Medulla oblongata (tissue), 1 donor: ENCODE measurements around the gene CRTC1.
A peak's percentile ranks its signal among the peaks of the same experiment; 100 is the strongest.
"Not testable (repeated sequence)": the region's sequence is repeated elsewhere in the genome, so short reads cannot be mapped to it uniquely, and the experiment has no call there.

ENCODE experiments used
- DNase-seq: peaks from one replicate; pipeline ENCODE4 v3.0.0-alpha.2; 2015; ENCODE audit errors: extremely low spot score

CRTC1 gene

GRCh38 chr19:18669524-18669817, 14.0 kb upstream of the CRTC1 start:
- DNase-seq, result no peak

DNA sequence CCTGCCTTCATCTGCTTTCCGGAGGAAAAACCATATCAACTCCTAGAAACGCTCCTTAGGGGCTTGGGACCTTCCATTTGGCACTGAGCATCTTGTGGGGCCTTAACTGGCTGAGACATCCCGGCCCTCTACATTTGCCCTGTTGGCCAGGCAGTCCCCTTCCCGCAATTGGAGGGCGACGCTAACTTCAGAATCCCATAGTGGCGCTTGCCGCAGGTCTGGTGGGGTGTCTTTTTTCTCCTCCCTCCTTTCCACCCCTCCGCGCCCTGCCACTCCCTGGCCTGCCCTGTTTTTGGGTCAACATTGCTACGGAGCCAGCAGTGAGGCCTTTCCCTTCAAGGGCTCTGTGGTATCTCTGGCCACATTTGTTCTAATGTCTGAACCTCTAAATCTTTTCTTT, 13.6 kb upstream of the CRTC1 start:
- DNase-seq, result no peak

DNA sequence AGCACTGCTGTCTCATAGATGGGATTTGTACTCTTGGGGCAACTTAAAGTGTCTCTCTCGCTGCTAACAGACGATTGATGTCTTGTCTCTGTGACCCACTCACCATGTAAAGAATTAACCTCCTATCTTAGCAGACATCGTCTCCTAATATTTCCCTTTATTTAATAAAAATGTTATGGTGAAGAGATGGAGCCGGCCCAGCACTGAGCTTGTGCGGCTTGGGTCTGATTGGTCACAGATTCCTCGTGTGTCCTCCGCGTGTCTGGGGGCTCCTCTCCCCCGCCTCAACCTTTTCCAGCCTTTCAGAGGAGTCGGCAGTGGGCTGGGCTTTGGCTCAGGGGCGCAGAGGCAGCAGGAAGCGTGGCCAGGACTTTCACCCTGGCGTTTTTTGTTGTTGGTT, 13.2 kb upstream of the CRTC1 start:
- DNase-seq, result no peak

DNA sequence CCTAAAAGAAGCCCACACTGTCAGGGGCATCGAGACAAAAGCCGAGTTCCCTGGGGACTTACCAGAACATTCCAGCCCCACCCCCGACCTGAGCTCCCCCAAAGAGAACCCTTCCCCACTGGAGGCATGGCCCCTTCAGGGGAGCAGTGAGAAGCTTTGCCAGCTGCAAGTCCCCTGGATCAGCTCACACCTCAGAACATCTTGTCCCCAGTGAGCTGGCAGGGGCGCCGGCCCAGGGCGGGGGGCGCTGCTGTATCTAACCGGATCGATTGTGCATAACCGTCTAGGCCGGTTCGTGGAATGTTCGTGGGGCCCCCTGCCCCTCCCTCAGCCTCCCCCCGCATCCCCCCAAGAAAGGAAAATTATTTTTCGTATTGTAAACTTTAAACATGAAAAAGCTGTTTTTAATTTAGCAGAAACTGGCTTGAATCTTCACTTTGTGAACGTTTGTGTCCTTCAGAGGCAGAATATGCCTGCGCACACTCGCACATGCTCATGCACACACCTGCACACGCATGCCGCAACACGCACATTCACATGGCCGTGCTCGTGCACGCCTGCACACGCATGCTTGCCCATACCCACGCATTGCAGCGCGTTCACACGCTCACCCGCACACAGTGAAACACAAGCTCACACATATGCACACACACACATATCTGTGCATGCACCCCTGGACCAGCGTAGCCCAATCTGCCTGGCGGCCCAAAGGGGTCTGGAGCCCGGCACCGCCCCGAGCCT, 12.0 kb upstream of the CRTC1 start:
- DNase-seq, result no peak

DNA sequence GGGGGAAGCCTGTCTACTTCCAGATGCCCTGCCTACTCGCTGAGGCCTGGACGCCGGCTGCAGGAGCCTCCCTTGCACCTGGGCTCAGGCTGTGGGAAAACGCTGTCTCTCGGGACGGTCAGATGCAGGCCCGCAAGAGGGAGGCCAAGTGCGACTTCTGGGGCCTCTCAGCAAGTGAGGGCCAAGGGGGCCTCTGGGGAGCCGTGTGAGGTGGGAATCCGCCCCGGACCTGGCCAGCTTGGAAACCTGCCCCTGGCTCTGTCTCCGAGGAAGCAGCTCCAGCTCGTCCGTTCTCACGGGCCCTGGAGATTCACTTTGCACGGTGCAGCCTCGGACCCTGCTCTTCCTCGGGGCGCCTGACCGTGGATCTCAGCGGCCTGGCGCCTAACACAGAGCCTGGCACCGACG, 11.4 kb upstream of the CRTC1 start:
- DNase-seq, result no peak

- peak; percentile 59 for DNase-seq
These were observed 10.7 kb upstream of the CRTC1 start for GRCh38 chr19:18672606-18673337.

DNA sequence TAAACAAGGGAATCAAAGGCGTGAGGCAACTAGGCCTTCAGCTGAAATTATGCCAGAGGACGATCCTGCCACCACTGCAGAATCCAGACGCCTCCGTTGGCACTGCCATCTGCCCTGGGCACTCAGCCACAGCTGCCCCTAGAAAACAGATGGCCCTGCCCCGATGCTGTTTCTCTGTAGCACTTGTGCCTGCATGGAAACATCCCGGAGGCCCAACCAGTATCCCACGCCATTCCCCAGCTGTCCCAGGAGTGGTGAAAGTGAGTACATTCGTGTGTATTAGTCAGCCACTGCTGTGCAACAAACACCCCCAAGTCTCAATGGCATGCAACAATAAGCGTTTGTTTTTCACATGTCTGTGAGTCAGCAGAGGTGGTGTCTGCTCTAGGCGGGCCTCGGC, 8.9 kb upstream of the CRTC1 start:
- peak; percentile 53 for DNase-seq

DNA sequence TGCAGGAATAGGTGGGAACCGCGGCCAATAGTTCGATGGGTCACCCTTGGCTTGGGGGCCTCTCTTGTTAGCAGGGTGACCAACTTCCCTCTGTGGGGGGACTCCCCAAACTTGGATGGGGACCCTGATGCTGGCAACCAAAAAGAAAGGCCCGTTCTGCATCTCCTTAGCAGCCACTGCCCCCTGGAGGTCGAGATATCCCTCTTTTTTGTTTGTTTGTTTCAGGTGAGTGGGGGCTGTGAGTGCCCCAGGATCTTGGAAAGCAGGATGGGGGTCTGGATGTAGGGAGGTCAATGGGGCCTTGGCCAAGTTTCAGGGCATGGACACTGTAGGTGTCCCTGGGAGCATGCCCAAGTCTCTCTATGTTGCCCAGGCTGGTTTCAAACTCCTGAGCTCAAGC, 7.7 kb upstream of the CRTC1 start:
- no peak for DNase-seq

- DNase-seq, result no peak
These were observed 6.8 kb upstream of the CRTC1 start for GRCh38 chr19:18676692-18677091.

GRCh38 chr19:18677156-18677555, 6.3 kb upstream of the CRTC1 start:
- no peak for DNase-seq

DNA sequence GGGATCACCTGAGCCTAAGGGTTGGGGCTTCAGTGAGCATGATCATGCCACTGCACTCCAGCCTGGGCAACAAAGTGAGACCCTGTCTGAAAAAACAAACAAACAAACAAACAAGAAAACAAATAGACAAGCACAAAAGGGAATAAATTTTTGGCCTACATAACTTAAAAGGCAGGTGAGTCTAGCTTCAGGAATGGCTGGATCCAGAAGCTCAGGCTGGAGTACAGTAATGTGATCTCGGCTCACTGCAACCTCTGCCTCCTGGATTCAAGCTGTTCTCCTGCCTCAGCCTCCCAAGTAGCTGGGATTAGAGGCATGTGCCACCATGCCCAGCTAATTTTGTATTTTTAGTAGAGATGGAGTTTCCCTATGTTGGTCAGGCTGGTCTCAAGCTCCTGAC, 3.3 kb upstream of the CRTC1 start:
- not testable (repeated sequence) for DNase-seq

GRCh38 chr19:18682807-18683108, 722 bp upstream of the CRTC1 start:
- DNase-seq, result no peak

DNA sequence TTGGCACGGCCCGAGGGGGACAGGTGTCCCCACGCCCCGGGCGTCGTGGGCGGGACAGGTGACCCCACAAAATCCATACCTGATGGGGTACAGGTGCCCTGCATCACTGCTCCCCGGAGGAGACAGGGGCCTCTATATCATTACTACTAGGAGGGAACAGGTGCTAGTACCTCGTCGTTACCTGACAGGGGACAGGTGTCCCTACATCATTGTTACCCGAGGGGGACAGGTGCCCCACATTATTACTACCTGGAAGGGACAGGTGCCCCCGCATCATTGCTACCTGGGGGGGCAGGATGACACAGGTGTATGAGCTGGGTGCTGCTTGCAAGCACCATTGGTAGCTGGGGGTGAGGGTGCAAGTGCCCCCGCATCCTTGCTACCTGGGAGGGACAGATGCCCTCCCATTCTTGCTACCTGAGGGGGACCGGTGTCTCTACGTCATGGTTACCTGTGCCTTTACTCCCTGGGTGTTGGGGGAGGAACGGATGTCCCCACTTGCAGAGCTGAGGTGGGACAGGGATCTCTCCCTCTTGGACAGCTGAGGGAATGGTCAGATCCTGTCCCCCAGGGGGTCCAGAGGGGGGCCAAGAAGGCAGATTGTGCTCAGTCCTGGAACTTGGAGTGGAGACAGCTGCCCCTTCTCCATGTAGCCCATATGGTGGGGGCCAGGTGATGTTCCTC, 620 bp downstream of the CRTC1 start:
- no peak for DNase-seq

- DNase-seq, result no peak
These were observed 1.1 kb downstream of the CRTC1 start for GRCh38 chr19:18684642-18684993.

DNA sequence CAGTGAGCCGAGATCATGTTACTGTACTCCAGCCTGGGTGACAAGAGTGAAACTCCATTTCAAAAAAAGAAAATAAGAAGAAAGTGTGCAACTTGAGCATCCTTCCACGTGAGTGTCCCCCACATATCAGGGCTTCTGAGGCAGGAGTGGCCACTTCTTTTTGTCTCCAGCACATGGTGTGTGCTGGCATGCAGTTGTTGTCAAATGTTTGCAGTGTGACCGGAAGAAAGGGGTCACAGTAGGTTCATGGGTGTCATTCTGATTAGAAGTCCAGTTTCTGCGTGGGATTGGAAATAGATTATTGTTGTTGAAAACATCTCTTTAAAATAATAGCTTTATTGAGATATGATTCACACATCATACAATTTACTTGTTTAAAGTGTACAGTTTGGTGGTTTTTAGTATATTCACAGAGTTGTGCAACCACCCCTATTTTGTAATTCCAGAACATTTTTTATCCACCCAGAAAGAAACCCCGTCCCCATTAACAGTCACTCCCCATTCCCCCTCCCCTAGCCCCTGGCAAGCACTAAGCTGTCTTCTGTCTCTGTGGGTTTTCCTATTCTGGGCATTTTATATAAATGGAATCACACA, 2.2 kb downstream of the CRTC1 start:
- no peak for DNase-seq

DNA sequence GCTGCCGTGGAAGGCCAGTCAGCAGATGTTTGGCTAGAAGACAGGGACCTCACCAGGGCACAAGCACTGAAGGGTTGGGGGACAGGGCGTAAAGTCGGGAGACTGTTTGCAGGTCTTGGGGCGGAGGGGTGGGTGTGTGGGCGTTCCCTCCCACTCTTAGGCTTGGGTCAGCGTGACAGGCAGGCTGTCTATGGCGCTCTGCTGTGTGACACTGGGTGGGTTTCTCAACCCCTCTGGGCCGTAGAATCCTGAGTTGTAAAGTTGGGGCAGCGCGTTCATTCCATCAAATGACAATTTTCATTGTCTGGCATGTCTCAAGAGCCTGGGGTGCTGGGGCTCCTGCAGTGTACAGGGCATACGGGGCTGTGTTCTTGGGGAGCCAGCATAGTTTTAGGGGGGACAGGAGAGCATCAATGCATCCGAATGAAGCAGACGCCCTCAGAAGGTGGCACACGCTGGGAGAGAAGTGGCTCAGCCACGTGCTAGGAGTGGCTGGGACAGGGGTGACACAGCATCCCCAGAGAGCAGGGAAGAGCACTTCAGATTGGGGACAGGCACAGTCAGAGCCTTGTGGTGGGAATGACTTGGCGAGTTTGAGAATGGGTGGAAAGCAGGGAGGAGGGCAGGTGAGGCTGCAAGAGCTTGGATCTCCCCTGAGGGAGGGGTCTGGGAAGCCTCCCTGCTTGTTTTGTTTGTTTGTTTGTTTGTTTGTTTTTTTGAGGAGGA, 4.4 kb downstream of the CRTC1 start:
- DNase-seq, result no peak

- no peak for DNase-seq
These were observed 12.5 kb downstream of the CRTC1 start for GRCh38 chr19:18696023-18696422.

DNA sequence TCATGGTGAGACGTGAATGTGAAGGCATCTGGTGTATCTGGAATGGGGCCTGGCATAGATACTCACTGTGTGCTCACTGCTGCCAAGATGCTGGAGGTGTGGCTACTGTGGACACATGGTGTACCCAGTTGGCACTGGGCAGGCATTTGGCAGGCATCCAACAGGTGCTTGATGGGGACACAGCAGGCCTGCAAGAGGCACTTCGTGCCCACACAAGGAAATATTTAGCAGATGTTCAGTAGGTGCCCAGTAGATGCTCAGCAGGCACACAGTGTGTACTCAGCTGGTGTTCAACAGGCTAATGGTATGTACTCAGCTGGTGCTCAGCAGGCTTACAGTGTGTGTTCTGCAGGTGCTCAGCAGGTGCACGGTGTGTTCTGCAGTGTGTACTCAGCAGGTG, 14.2 kb downstream of the CRTC1 start:
- no peak for DNase-seq

GRCh38 chr19:18698321-18699167, 15.1 kb downstream of the CRTC1 start:
- DNase-seq, result no peak

DNA sequence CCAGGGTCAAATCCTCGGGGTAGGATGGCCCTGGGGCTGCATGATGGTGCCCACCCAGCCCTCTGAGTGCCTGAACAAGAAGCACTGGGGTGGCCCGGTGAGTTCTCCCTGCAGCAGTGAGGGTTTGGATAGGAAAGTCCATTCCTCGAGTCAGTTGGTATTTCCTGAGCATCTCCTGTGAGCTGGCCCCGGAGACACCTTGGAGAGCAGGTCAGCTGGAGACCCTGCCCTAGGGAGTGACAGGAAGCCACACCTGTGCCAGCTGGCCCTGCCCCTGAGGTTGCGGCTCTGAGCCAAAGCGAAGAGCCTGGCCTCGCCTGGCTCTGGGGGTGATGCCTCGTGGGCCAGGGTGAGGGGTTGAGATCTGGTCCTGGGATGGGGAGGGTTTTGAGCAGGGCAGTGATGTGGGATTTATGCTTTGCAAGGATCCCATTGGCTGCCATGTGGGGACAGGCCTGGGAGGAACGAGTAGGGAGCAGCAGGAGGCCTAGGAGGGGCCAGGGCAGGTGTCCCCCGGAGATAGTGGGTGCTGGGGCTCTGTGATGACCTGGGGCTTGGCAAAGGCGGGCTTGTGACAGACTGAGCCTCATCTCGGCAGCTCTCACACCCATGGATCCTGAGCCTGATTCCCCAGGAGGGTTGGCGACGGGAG, 16.0 kb downstream of the CRTC1 start:
- DNase-seq, result no peak
